Brain microvascular endothelial cell (primary cell): ENCODE measurements around the gene OR4X1.
"Not testable (repeated sequence)": the region's sequence is repeated elsewhere in the genome, so short reads cannot be mapped to it uniquely, and the experiment has no call there.

Experiments used
- DNase-seq: peaks from one replicate; pipeline ENCODE4 v3.0.0-alpha.2; 2020
- H3K27ac ChIP-seq: fragments of 250-450 bp; sonication (Bioruptor Pico); 2 replicates; pipeline ENCODE4 v1.5.1; 2020; ENCODE audit warnings: mild to moderate bottlenecking, moderate library complexity
- H3K27me3 ChIP-seq: fragments of 250-450 bp; sonication (Bioruptor Pico); replicated peaks from 2 replicates; pipeline ENCODE4 v1.5.1; 2020; ENCODE audit warnings: mild to moderate bottlenecking
- H3K36me3 ChIP-seq: fragments of 250-450 bp; sonication (Bioruptor Pico); replicated peaks from 2 replicates; pipeline ENCODE4 v1.5.1; 2020; ENCODE audit warnings: mild to moderate bottlenecking
- H3K4me3 ChIP-seq: 2 replicates; pipeline ENCODE4 v1.5.1; 2011; ENCODE audit warnings: low read depth, mild to moderate bottlenecking, control low read depth, low read length, moderate library complexity
- CTCF ChIP-seq: IDR thresholded peaks from 2 replicates; pipeline ENCODE4 v1.5.1; 2011; ENCODE audit warnings: low read depth, mild to moderate bottlenecking, moderate library complexity, low read length, control low read depth, inconsistent platforms; ENCODE audit errors: missing control alignments
- in situ Hi-C: cut with HindIII; loops from 2 replicates; pipeline ENCODE4 v1.10.0; 2017; ENCODE audit warnings: low sequenced_read_pairs, low pct_ligation_motif_present

OR4X1 gene

GRCh38 chr11:48307760-48308386 is 44.2 kb downstream of the OR4X1 start:
- no peak overlapping the region for H3K27ac ChIP-seq
- peak; percentile 59 for DNase-seq
- in situ Hi-C loops: no loop called here
- no peak overlapping the region for H3K4me3 ChIP-seq
- no peaks in the 10 kb centered on the region for H3K36me3 ChIP-seq
- H3K27me3 ChIP-seq: no peaks in the 10 kb centered on the region
- TF ChIP-seq CTCF: peak; percentile 86

- in situ Hi-C loops, H3K36me3 ChIP-seq, DNase-seq, H3K4me3 ChIP-seq, H3K27me3 ChIP-seq, H3K27ac ChIP-seq: not testable (repeated sequence)
These were observed 49.9 kb downstream of the OR4X1 start for GRCh38 chr11:48313590-48313989.
